Endothelial cell of umbilical vein (primary cell): ENCODE measurements around the gene PRR14.

ENCODE experiments used
- POLR2A ChIP-seq: IDR thresholded peaks from 2 replicates; pipeline ENCODE4 v1.6.1; 2012; ENCODE audit warnings: low read depth, mild to moderate bottlenecking, control low read depth, low read length
- POLR2AphosphoS5 ChIP-seq: IDR thresholded peaks from 2 replicates; pipeline ENCODE4 v1.6.1; 2012; ENCODE audit warnings: low read depth, mild to moderate bottlenecking, control low read depth, low read length, moderate library complexity; ENCODE audit not compliant: insufficient read depth
- TF ChIP-seq, protein P1 (sequence below), 2 donors: IDR thresholded peaks; 1 replicate in 1 of 2; 2 replicates in 1 of 2; pipeline ENCODE4 v1.5.1; 2011; ENCODE audit warnings: low read length in 2 of 2, mild to moderate bottlenecking in 2 of 2, moderate library complexity in 2 of 2, control low read depth in 1 of 2, inconsistent platforms in 1 of 2, low read depth in 1 of 2; ENCODE audit not compliant: insufficient read depth in 1 of 2; ENCODE audit errors: extremely low read depth in 1 of 2

DNA sequence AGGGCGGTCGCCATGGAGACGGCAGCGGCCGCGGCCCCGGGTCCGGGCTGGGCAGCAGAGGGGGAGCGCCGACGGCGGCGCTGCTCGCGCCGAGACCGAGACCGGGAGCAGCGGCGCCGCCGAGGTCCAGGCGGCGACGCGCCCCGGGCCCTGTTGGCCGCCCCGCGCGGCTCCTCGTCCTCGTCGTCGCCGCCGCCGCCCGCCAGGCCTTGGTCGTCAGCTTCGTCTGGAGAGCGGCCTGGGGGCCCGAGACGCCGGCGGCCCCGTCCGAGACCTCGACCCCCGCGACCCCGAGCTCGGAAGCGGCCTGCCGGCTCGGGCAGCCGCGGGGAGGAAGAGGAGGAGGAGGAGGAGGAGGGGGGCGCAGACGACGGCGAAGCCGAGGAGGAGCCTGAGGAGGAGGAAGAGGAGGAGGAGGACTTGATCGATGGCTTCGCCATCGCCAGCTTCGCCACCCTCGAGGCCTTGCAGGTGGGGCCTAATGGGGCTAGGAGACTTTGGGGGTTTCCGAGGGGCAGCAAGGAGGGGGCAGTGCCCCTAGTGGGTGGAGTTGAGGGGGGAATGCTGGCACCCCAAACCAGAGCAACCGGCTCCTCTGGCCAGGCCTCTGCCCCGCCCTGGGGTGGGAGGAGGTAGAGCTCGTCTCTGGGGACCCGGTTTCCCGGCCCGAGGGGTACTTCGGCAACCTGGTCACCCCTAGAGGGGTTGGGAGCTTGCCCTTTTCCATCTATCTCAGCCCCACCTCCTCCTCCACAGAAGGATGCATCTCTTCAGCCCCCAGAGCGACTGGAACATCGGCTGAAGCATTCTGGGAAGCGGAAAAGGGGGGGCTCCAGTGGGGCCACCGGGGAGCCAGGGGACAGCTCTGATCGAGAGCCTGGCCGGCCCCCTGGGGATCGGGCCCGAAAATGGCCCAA, 9.0 kb downstream of the PRR14 start:
- TF ChIP-seq, protein P1, sequence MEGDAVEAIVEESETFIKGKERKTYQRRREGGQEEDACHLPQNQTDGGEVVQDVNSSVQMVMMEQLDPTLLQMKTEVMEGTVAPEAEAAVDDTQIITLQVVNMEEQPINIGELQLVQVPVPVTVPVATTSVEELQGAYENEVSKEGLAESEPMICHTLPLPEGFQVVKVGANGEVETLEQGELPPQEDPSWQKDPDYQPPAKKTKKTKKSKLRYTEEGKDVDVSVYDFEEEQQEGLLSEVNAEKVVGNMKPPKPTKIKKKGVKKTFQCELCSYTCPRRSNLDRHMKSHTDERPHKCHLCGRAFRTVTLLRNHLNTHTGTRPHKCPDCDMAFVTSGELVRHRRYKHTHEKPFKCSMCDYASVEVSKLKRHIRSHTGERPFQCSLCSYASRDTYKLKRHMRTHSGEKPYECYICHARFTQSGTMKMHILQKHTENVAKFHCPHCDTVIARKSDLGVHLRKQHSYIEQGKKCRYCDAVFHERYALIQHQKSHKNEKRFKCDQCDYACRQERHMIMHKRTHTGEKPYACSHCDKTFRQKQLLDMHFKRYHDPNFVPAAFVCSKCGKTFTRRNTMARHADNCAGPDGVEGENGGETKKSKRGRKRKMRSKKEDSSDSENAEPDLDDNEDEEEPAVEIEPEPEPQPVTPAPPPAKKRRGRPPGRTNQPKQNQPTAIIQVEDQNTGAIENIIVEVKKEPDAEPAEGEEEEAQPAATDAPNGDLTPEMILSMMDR (IDR thresholded peaks at IDR 0.05; ENCODE audit: extremely low read depth in 1 of 2, insufficient read depth in 1 of 2, low read depth in 1 of 2, low read length in 2 of 2): peak in 1 of 2 donors; percentile 7
- no peak for TF ChIP-seq POLR2A
- TF ChIP-seq POLR2AphosphoS5: no peak
